Measurements from ENCODE around the gene IBA57.
A peak's percentile ranks its signal among the peaks of the same experiment; 100 is the strongest.
"Not testable (repeated sequence)": the region's sequence is repeated elsewhere in the genome, so short reads cannot be mapped to it uniquely, and the experiment has no call there.

The IBA57 gene

GRCh38 chr1:228173528-228174481 lies 8.2 kb downstream of the IBA57 start:
- DNase-seq, result peak; percentile 40

- DNase-seq, result peak; percentile 53
Measured at GRCh38 chr1:228174482-228175315, 9.1 kb downstream of the IBA57 start.

GRCh38 chr1:228175316-228176023 lies 9.9 kb downstream of the IBA57 start:
- DNase-seq, result no peak

- DNase-seq, result no peak
Measured at GRCh38 chr1:228176024-228176395, 10.4 kb downstream of the IBA57 start.

- no peak for DNase-seq
Measured at GRCh38 chr1:228176461-228177182, 11.0 kb downstream of the IBA57 start.

- DNase-seq, result no peak
Measured at GRCh38 chr1:228177183-228177475, 11.5 kb downstream of the IBA57 start.

GRCh38 chr1:228177721-228178710 lies 12.4 kb downstream of the IBA57 start:
- DNase-seq, result no peak

- no peak for DNase-seq
Measured at GRCh38 chr1:228178737-228179684, 13.4 kb downstream of the IBA57 start.

- no peak for DNase-seq
Measured at GRCh38 chr1:228180271-228180958, 14.8 kb downstream of the IBA57 start.

GRCh38 chr1:228180959-228181644 lies 15.5 kb downstream of the IBA57 start:
- no peak for DNase-seq

- DNase-seq, result no peak
Measured at GRCh38 chr1:228181645-228182034, 16.0 kb downstream of the IBA57 start.

GRCh38 chr1:228182296-228183030 lies 16.9 kb downstream of the IBA57 start:
- peak; percentile 35 for DNase-seq

GRCh38 chr1:228184152-228184551 lies 18.5 kb downstream of the IBA57 start:
- no peak for DNase-seq

GRCh38 chr1:228185641-228185965 lies 20.0 kb downstream of the IBA57 start:
- DNase-seq, result peak; percentile 72

GRCh38 chr1:228188249-228188648 lies 22.6 kb downstream of the IBA57 start:
- not testable (repeated sequence) for DNase-seq

GRCh38 chr1:228190182-228190581 lies 24.6 kb downstream of the IBA57 start:
- DNase-seq, result no peak

GRCh38 chr1:228190778-228191177 lies 25.2 kb downstream of the IBA57 start:
- no peak for DNase-seq

GRCh38 chr1:228194436-228194835 lies 28.8 kb downstream of the IBA57 start:
- DNase-seq, result no peak

Measured in CD4-positive, alpha-beta T cell treated with Interleukin-10 for 1 hour (primary cell).